Measurements from ENCODE around the gene U2AF2. TPM values are rescaled to one million over a fixed set of nuclear protein-coding genes. Genes with fewer than 3 reads are reported as not detected.

Gene U2AF2
- total RNA-seq, 1 experiment from 2014 or later, result 321 TPM

DNA sequence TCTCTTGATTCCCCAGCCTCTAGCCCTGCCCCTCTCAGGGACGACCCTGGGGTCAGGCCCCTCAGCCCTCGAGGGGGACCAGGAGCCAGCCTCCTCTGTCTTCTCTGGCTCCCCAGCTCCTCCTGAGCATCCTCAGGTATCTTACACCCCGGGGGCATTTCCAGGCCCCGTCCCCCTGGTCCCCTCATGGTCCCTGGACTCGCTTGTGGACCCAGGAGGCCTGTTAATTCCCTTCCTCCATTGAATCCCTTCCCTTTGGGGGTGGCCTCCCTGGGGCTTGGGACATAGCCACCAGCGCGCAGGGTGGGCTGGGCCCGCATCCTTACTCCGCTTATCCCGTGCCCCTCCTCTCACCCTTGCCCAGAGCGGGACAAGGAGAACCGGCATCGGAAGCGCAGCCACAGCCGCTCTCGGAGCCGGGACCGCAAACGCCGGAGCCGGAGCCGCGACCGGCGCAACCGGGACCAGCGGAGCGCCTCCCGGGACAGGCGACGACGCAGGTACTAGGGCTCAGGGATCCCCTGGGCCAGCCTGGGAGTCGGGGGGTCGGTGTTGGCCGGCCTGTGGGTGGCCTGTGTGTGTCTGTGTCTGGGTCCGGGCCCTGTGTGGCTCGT is 4.1 kb downstream of the U2AF2 start:
- no peak for DNase-seq
- no peak overlapping the region for H3K4me2 ChIP-seq (ENCODE audit: insufficient read depth, insufficient read length, low read length)
- no peak overlapping the region for H3K23ac ChIP-seq (ENCODE audit: insufficient read length, low read depth, low read length)
- no peak overlapping the region for H2AK5ac ChIP-seq (ENCODE audit: insufficient read length, low read length)
- no peak overlapping the region for H4K91ac ChIP-seq (ENCODE audit: insufficient read length, low read depth, low read length)
- Mint-ChIP-seq H3K27ac (peak overlapping the region in 2 of 3 experiments; percentile 90 to 92; a peak in 3 of 7 replicates), H3K4me1 (peaks cover 23 to 29% of the 10 kb centered on the region in 2 experiments), H3K9me3 (peaks cover 0 to 2% of the 10 kb centered on the region in 2 experiments; a peak in 2 of 5 replicates), H3K36me3 (ENCODE audit: insufficient read depth in 1 of 3, low read depth in 3 of 3) (peaks cover 44 to 73% (median 58%) of the 10 kb centered on the region in 3 experiments), H3K4me3 (no peak overlapping the region; a peak in 2 of 5 replicates), H3K27me3 (ENCODE audit: low read depth) (no peaks in the 10 kb centered on the region)
- WGBS (ENCODE audit: extremely low coverage, insufficient read length, low lambda C conversion rate), result no CpG with 5 or more reads among the region's 37 CpGs
- no peak overlapping the region for H4K5ac ChIP-seq (ENCODE audit: insufficient read length, low read depth, low read length)
- no peak overlapping the region for H3K27ac ChIP-seq (ENCODE audit: insufficient read length, low read depth, low read length)
- no peak overlapping the region for H2BK15ac ChIP-seq (ENCODE audit: low read depth, low read length)
- H3T11ph ChIP-seq (ENCODE audit: low read length), result no peak overlapping the region
- no peak overlapping the region for H3K14ac ChIP-seq (ENCODE audit: insufficient read depth, low read length)
- H4K8ac ChIP-seq (replicated peaks; ENCODE audit: insufficient read length, low read depth, low read length), result no peak overlapping the region
- H3K4me1 ChIP-seq (ENCODE audit: insufficient read depth, low read length), result peaks cover 7% of the 10 kb centered on the region; the same call in 1 of the 2 replicates
- H3K23me2 ChIP-seq (ENCODE audit: insufficient read length, low read depth, low read length, poor library complexity, severe bottlenecking), result peaks cover 12% of the 10 kb centered on the region
- H4K20me1 ChIP-seq (ENCODE audit: control insufficient read depth, insufficient read depth, insufficient read length), result no peaks in the 10 kb centered on the region
- H3K79me1 ChIP-seq (ENCODE audit: insufficient read depth, low read depth, low read length, poor library complexity, severe bottlenecking), result no peaks in the 10 kb centered on the region
- no peak overlapping the region for H2BK5ac ChIP-seq (ENCODE audit: insufficient read length, low read length)
- H3K18ac ChIP-seq (ENCODE audit: insufficient read length, low read depth, low read length), result no peak overlapping the region
- H3K56ac ChIP-seq (ENCODE audit: insufficient read length, low read depth, low read length), result no peak overlapping the region
- no peak overlapping the region for H3K9ac ChIP-seq (ENCODE audit: extremely low read depth, insufficient read length, low read length)
- H3K4ac ChIP-seq (ENCODE audit: low read depth, low read length), result no peak overlapping the region
- no peak overlapping the region for H2AFZ ChIP-seq (ENCODE audit: low read length)
- TF ChIP-seq, protein P1, sequence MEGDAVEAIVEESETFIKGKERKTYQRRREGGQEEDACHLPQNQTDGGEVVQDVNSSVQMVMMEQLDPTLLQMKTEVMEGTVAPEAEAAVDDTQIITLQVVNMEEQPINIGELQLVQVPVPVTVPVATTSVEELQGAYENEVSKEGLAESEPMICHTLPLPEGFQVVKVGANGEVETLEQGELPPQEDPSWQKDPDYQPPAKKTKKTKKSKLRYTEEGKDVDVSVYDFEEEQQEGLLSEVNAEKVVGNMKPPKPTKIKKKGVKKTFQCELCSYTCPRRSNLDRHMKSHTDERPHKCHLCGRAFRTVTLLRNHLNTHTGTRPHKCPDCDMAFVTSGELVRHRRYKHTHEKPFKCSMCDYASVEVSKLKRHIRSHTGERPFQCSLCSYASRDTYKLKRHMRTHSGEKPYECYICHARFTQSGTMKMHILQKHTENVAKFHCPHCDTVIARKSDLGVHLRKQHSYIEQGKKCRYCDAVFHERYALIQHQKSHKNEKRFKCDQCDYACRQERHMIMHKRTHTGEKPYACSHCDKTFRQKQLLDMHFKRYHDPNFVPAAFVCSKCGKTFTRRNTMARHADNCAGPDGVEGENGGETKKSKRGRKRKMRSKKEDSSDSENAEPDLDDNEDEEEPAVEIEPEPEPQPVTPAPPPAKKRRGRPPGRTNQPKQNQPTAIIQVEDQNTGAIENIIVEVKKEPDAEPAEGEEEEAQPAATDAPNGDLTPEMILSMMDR (conservative IDR thresholded peaks at IDR 0.05), result no peak
- no peak overlapping the region for H2BK12ac ChIP-seq (ENCODE audit: insufficient read length, low read depth, low read length)
- no peak overlapping the region for H2BK120ac ChIP-seq (ENCODE audit: low read depth, low read length, poor library complexity, severe bottlenecking)
- peaks cover 50% of the 10 kb centered on the region for H3K79me2 ChIP-seq (ENCODE audit: insufficient read depth, low read length)
- H3K9me3 ChIP-seq (ENCODE audit: control insufficient read depth, low read depth, low read length), result no peaks in the 10 kb centered on the region
- no peak overlapping the region for H2BK20ac ChIP-seq (ENCODE audit: low read depth, low read length, poor library complexity, severe bottlenecking)
- no peaks in the 10 kb centered on the region for H3K27me3 ChIP-seq (ENCODE audit: insufficient read depth, low read length)
